Caco-2 (cell line): ENCODE results near the gene RYR2. TPM values are rescaled to one million over a fixed set of nuclear protein-coding genes. Genes with fewer than 3 reads are reported as not detected.

Source experiments
- BruUV-seq: library from RNA; stranded (reverse); fragments of 400-500 nt; replicated peaks from 2 replicates; lab custom pipeline; 2021; lab: Mats Ljungman, UMichigan
- CTCF ChIA-PET: fragments of 300-600 bp; sonication (Branson Sonifier 250); formaldehyde crosslinking; loops from one replicate; lab custom pipeline; 2022; ENCODE audit warnings: antibody characterized with exemption; lab: Charles Lee
- POLR2A ChIA-PET: fragments of 300-600 bp; sonication (Branson Sonifier 250); formaldehyde crosslinking; loops from one replicate; lab custom pipeline; 2022; ENCODE audit warnings: antibody characterized with exemption; lab: Charles Lee
- DNase-seq, 2 experiments: peaks; one replicate each; pipeline versions ENCODE4 v3.0.0 to v3.0.0-alpha.2; 2020 to 2022
- H3K27me3 ChIP-seq: replicated peaks from 2 replicates; pipeline ENCODE4 v1.6.0; 2011; ENCODE audit warnings: low read length; ENCODE audit not compliant: control insufficient read depth, insufficient read depth
- H3K36me3 ChIP-seq: 2 replicates; pipeline ENCODE4 v1.5.1; 2011; ENCODE audit warnings: low read length; ENCODE audit not compliant: control insufficient read depth, insufficient read depth
- H3K4me1 ChIP-seq: fragments of 250-450 bp; sonication (Bioruptor Pico); 2 replicates; pipeline ENCODE4 v1.5.1; 2020; ENCODE audit warnings: mild to moderate bottlenecking
- H3K4me3 ChIP-seq: 2 replicates; pipeline ENCODE4 v1.5.1; 2011; ENCODE audit warnings: low read depth, mild to moderate bottlenecking, control low read depth, low read length
- H3K9me3 ChIP-seq: fragments of 250-450 bp; sonication (Bioruptor Pico); 2 replicates; pipeline ENCODE4 v1.5.1; 2020; ENCODE audit warnings: mild to moderate bottlenecking, moderate library complexity
- H3K27ac Mint-ChIP-seq: one replicate; pipeline ENCODE4 v1.8.0; 2022; ENCODE audit warnings: mixed read lengths; ENCODE audit not compliant: unreplicated experiment
- H3K27me3 Mint-ChIP-seq: one replicate; pipeline ENCODE4 v1.8.0; 2022; ENCODE audit warnings: mixed read lengths; ENCODE audit not compliant: insufficient read depth, unreplicated experiment
- H3K36me3 Mint-ChIP-seq: one replicate; pipeline ENCODE4 v1.8.0; 2022; ENCODE audit warnings: mild to moderate bottlenecking, mixed read lengths; ENCODE audit not compliant: insufficient read depth, unreplicated experiment
- H3K4me1 Mint-ChIP-seq: one replicate; pipeline ENCODE4 v1.8.0; 2022; ENCODE audit warnings: low read depth, mixed read lengths; ENCODE audit not compliant: unreplicated experiment
- H3K4me3 Mint-ChIP-seq: one replicate; pipeline ENCODE4 v1.8.0; 2022; ENCODE audit warnings: mild to moderate bottlenecking, moderate library complexity, mixed read lengths; ENCODE audit not compliant: unreplicated experiment
- H3K9me3 Mint-ChIP-seq: one replicate; pipeline ENCODE4 v1.8.0; 2022; ENCODE audit warnings: mixed read lengths; ENCODE audit not compliant: unreplicated experiment
- CTCF ChIP-seq, 2 experiments: fragments of 200-600 bp in 1 of 2; IDR thresholded peaks; 1 replicate in 1 of 2; 2 replicates in 1 of 2; pipeline versions ENCODE4 v1.5.1 to v1.8.0; 2011 to 2022; ENCODE audit warnings: antibody characterized with exemption in 1 of 2, control low read depth in 1 of 2, inconsistent platforms in 1 of 2, low read depth in 1 of 2, low read length in 1 of 2, mild to moderate bottlenecking in 1 of 2, moderate library complexity in 1 of 2; ENCODE audit not compliant: insufficient read depth in 1 of 2, severe bottlenecking in 1 of 2, unreplicated experiment in 1 of 2
- intact Hi-C: fragments of 100-400 bp; cut with micrococcal nuclease; formaldehyde crosslinking; loops from one replicate; pipeline ENCODE4 v1.10.0; 2022; ENCODE audit not compliant: unreplicated experiment
- total RNA-seq: library from RNA; stranded (reverse); gene quantifications from 2 replicates; pipeline ENCODE4 v1.2.3, GENCODE V29; 2022

Gene RYR2
- total RNA-seq, 1 experiment from 2014 or later, result 3.4 TPM

- Histone ChIP-seq H3K4me1 (no peaks in the 10 kb centered on the region), H3K36me3 (no peaks in the 10 kb centered on the region), H3K4me3 (no peak overlapping the region), H3K27me3 (no peaks in the 10 kb centered on the region), H3K9me3 (no peaks in the 10 kb centered on the region)
- Mint-ChIP-seq H3K4me1 (no peaks in the 10 kb centered on the region), H3K36me3 (no peaks in the 10 kb centered on the region), H3K4me3 (no peak overlapping the region), H3K27ac (no peak overlapping the region), H3K27me3 (no peaks in the 10 kb centered on the region), H3K9me3 (no peaks in the 10 kb centered on the region)
- no TSS peak for BruUV-seq
- intact Hi-C loops, result no loop called here
- ChIA-PET POLR2A (no interaction called here), CTCF (no interaction called here)
- TF ChIP-seq CTCF (IDR thresholded peaks at IDR 0.05; ENCODE audit: insufficient read depth in 1 of 2, low read depth in 1 of 2, low read length in 1 of 2, severe bottlenecking in 1 of 2, unreplicated experiment in 1 of 2), result no peak
- DNase-seq, result no peak
Measured at GRCh38 chr1:237223419-237223818, 181.4 kb downstream of the RYR2 start.

- no peaks in the 10 kb centered on the region for H3K4me1 ChIP-seq
- no peaks in the 10 kb centered on the region for H3K36me3 ChIP-seq
- no peak for TF ChIP-seq CTCF (IDR thresholded peaks at IDR 0.05; ENCODE audit: insufficient read depth in 1 of 2, low read depth in 1 of 2, low read length in 1 of 2, severe bottlenecking in 1 of 2, unreplicated experiment in 1 of 2)
- Mint-ChIP-seq H3K9me3 (no peaks in the 10 kb centered on the region), H3K27me3 (no peaks in the 10 kb centered on the region), H3K4me1 (no peaks in the 10 kb centered on the region), H3K4me3 (no peak overlapping the region), H3K27ac (no peak overlapping the region), H3K36me3 (no peaks in the 10 kb centered on the region)
- CTCF ChIA-PET, result no interaction called here
- DNase-seq, result no peak
- POLR2A ChIA-PET, result no interaction called here
- BruUV-seq, result no TSS peak
- intact Hi-C loops, result no loop called here
- no peaks in the 10 kb centered on the region for H3K27me3 ChIP-seq
- H3K4me3 ChIP-seq, result no peak overlapping the region
- no peaks in the 10 kb centered on the region for H3K9me3 ChIP-seq
Measured at GRCh38 chr1:237226177-237226944, 184.4 kb downstream of the RYR2 start.

GRCh38 chr1:237227476-237227875, 185.5 kb downstream of the RYR2 start:
- CTCF ChIA-PET, result no interaction called here
- no peaks in the 10 kb centered on the region for H3K27me3 ChIP-seq
- no peaks in the 10 kb centered on the region for H3K9me3 ChIP-seq
- no peak for DNase-seq
- H3K4me1 Mint-ChIP-seq, result no peaks in the 10 kb centered on the region
- no peaks in the 10 kb centered on the region for H3K36me3 Mint-ChIP-seq
- H3K36me3 ChIP-seq, result no peaks in the 10 kb centered on the region
- H3K4me1 ChIP-seq, result no peaks in the 10 kb centered on the region
- H3K27me3 Mint-ChIP-seq, result no peaks in the 10 kb centered on the region
- no peak overlapping the region for H3K4me3 Mint-ChIP-seq
- no peak for TF ChIP-seq CTCF (IDR thresholded peaks at IDR 0.05; ENCODE audit: insufficient read depth in 1 of 2, low read depth in 1 of 2, low read length in 1 of 2, severe bottlenecking in 1 of 2, unreplicated experiment in 1 of 2)
- no TSS peak for BruUV-seq
- no peak overlapping the region for H3K27ac Mint-ChIP-seq
- H3K9me3 Mint-ChIP-seq, result no peaks in the 10 kb centered on the region
- intact Hi-C loops, result no loop called here
- no peak overlapping the region for H3K4me3 ChIP-seq
- POLR2A ChIA-PET, result no interaction called here
